RWPE2 (cell line): ENCODE measurements around the gene BICRAL.
"Not testable (repeated sequence)": the region's sequence is repeated elsewhere in the genome, so short reads cannot be mapped to it uniquely, and the experiment has no call there.

Experiments
- ATAC-seq: fragments of 200-7000 bp; cut with Tn5 transposase; 3 replicates; pipeline ENCODE4 v1.9.1; 2021; ENCODE audit warnings: low read depth
- DNase-seq: peaks from one replicate; pipeline ENCODE4 v3.0.0-alpha.2; 2020; ENCODE audit warnings: low spot score
- H3K27ac ChIP-seq: fragments of 450-650 bp; 2 replicates; pipeline ENCODE4 v1.5.1; 2017; ENCODE audit warnings: mild to moderate bottlenecking; ENCODE audit not compliant: poor library complexity, severe bottlenecking
- H3K27me3 ChIP-seq: fragments of 250-450 bp; sonication (Bioruptor Pico); 2 replicates; pipeline ENCODE4 v1.5.1; 2021; ENCODE audit warnings: mild to moderate bottlenecking, moderate library complexity; ENCODE audit not compliant: insufficient read depth, poor library complexity, severe bottlenecking
- H3K36me3 ChIP-seq: fragments of 250-450 bp; sonication (Bioruptor Pico); 2 replicates; pipeline ENCODE4 v1.5.1; 2020; ENCODE audit warnings: low read depth, mild to moderate bottlenecking, moderate library complexity
- H3K4me1 ChIP-seq: fragments of 250-450 bp; sonication (Bioruptor Pico); 2 replicates; pipeline ENCODE4 v1.5.1; 2021; ENCODE audit warnings: mild to moderate bottlenecking, moderate library complexity; ENCODE audit not compliant: insufficient read depth, poor library complexity, severe bottlenecking
- H3K4me3 ChIP-seq: fragments of 250-450 bp; sonication (Bioruptor Pico); 2 replicates; pipeline ENCODE4 v1.5.1; 2021; ENCODE audit warnings: mild to moderate bottlenecking, moderate library complexity; ENCODE audit not compliant: severe bottlenecking
- H3K9me3 ChIP-seq: fragments of 250-450 bp; sonication (Bioruptor Pico); 2 replicates; pipeline ENCODE4 v1.5.1; 2021; ENCODE audit warnings: mild to moderate bottlenecking, moderate library complexity; ENCODE audit not compliant: severe bottlenecking
- TF ChIP-seq, protein P1 (sequence below): fragments of 450-650 bp; IDR thresholded peaks from one replicate; pipeline ENCODE4 v1.5.1; 2017; ENCODE audit warnings: mild to moderate bottlenecking, moderate library complexity; ENCODE audit not compliant: poor library complexity, severe bottlenecking

The BICRAL gene

GRCh38 chr6:42885702-42886101, 103.8 kb downstream of the BICRAL start:
- no peaks in the 10 kb centered on the region for H3K27me3 ChIP-seq
- H3K27ac ChIP-seq: no peak overlapping the region
- no peak overlapping the region for H3K4me3 ChIP-seq
- DNase-seq (no peak), ATAC-seq (no peak)
- TF ChIP-seq, protein P1, sequence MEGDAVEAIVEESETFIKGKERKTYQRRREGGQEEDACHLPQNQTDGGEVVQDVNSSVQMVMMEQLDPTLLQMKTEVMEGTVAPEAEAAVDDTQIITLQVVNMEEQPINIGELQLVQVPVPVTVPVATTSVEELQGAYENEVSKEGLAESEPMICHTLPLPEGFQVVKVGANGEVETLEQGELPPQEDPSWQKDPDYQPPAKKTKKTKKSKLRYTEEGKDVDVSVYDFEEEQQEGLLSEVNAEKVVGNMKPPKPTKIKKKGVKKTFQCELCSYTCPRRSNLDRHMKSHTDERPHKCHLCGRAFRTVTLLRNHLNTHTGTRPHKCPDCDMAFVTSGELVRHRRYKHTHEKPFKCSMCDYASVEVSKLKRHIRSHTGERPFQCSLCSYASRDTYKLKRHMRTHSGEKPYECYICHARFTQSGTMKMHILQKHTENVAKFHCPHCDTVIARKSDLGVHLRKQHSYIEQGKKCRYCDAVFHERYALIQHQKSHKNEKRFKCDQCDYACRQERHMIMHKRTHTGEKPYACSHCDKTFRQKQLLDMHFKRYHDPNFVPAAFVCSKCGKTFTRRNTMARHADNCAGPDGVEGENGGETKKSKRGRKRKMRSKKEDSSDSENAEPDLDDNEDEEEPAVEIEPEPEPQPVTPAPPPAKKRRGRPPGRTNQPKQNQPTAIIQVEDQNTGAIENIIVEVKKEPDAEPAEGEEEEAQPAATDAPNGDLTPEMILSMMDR: no peak
- no peaks in the 10 kb centered on the region for H3K9me3 ChIP-seq
- peaks cover 14% of the 10 kb centered on the region for H3K4me1 ChIP-seq
- H3K36me3 ChIP-seq: peaks cover 72% of the 10 kb centered on the region

DNA sequence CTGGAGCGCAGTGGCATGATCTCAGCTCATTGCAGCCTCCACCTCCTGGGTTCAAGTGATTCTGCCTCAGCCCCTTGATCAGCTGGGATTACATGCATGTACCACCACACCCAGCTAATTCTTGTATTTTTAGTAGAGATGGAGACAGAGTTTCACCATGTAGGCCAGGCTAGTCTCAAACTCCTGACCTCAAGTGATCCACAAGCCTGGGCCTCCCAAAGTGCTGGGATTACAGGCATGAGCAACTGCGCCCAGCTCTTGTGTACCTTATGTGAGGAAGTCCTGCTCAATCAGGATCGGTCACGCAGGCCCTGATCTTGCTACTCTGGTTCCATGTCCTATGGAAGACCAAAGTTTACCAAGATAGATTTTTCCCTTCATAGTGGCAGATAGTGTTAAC, 106.3 kb downstream of the BICRAL start:
- H3K4me1 ChIP-seq: peaks cover 13% of the 10 kb centered on the region
- not testable (repeated sequence) for H3K4me3 ChIP-seq, H3K27me3 ChIP-seq, ATAC-seq, H3K9me3 ChIP-seq, DNase-seq
- H3K36me3 ChIP-seq: peaks cover 47% of the 10 kb centered on the region
- peak overlapping the region; percentile 98 for H3K27ac ChIP-seq

DNA sequence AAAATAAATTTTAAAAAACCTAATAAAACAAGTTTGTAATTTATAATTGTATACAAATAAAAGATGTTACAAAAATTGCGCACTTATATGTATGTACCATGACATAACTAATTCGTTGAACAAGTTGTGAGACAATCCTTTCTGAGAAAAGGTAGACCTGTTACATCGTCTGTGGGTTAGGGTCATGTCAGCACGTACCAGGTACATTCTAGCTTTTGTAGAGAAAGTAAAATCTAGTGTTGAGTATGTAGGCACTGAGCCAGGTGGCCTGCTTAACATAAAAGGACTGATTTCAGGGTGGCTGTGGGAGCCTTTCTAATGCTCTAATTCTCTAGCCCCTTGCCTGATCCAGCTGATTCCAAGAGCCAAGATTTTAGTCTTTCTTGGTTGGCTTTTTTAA, 108.0 kb downstream of the BICRAL start:
- ATAC-seq (peak; percentile 1; the same call in 1 of the 3 replicates), DNase-seq (no peak)
- peaks cover 31% of the 10 kb centered on the region for H3K36me3 ChIP-seq
- H3K4me3 ChIP-seq: peak overlapping the region; percentile 75
- H3K27ac ChIP-seq: peak overlapping the region; percentile 98
- TF ChIP-seq, protein P1: no peak
- no peaks in the 10 kb centered on the region for H3K27me3 ChIP-seq
- no peaks in the 10 kb centered on the region for H3K9me3 ChIP-seq
- peaks cover 13% of the 10 kb centered on the region for H3K4me1 ChIP-seq

GRCh38 chr6:42890311-42891198, 108.7 kb downstream of the BICRAL start:
- H3K27ac ChIP-seq: peak overlapping the region; percentile 98
- DNase-seq (peak; percentile 98), ATAC-seq (peak; percentile 86)
- peaks cover 13% of the 10 kb centered on the region for H3K4me1 ChIP-seq
- H3K36me3 ChIP-seq: peaks cover 24% of the 10 kb centered on the region
- H3K4me3 ChIP-seq: peak overlapping the region; percentile 75
- no peaks in the 10 kb centered on the region for H3K27me3 ChIP-seq
- TF ChIP-seq, protein P1: no peak
- no peaks in the 10 kb centered on the region for H3K9me3 ChIP-seq

DNA sequence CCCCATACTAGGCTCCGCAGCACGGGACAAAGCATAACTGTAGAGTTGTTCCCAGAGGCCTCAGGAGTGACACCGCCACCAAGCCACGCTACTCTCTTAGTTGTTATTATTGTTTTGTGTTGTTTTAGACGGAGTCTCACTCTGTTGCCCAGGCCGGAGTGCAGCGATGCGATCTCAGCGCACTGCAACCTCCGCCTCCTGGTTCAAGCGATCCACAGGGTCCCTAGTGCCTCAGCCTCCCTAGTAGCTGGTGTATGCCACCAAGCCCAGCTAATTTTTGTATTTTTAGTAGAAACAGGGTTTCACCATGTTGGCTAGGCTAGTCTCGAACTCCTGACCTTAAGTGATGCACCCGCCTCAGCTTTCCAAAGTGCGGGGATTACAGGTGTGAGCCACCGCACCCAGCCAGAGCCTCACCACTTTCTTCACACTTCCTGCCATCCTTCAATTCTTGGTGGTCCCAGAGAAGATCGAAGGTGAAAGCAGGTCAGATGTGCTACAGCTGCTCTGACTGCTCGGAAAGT, 109.4 kb downstream of the BICRAL start:
- peak overlapping the region; percentile 75 for H3K4me3 ChIP-seq
- H3K27me3 ChIP-seq: no peaks in the 10 kb centered on the region
- peaks cover 13% of the 10 kb centered on the region for H3K4me1 ChIP-seq
- peaks cover 17% of the 10 kb centered on the region for H3K36me3 ChIP-seq
- H3K27ac ChIP-seq: peak overlapping the region; percentile 98
- TF ChIP-seq, protein P1: no peak
- no peak for DNase-seq
- no peak for ATAC-seq
- no peaks in the 10 kb centered on the region for H3K9me3 ChIP-seq

- not testable (repeated sequence) for H3K4me3 ChIP-seq, ATAC-seq, DNase-seq, H3K9me3 ChIP-seq, H3K36me3 ChIP-seq, H3K27ac ChIP-seq, H3K27me3 ChIP-seq
- H3K4me1 ChIP-seq: peaks cover 10% of the 10 kb centered on the region
Observed at GRCh38 chr6:42894041-42894828, 112.4 kb downstream of the BICRAL start.
